GM15510 (cell line): ENCODE data around the gene TAS2R1.

Experiments used
- POLR2A ChIP-seq: IDR thresholded peaks from 3 replicates; pipeline ENCODE4 v1.6.1; 2011; ENCODE audit warnings: borderline replicate concordance; ENCODE audit not compliant: insufficient read length; ENCODE audit errors: extremely low read depth

The TAS2R1 gene

DNA sequence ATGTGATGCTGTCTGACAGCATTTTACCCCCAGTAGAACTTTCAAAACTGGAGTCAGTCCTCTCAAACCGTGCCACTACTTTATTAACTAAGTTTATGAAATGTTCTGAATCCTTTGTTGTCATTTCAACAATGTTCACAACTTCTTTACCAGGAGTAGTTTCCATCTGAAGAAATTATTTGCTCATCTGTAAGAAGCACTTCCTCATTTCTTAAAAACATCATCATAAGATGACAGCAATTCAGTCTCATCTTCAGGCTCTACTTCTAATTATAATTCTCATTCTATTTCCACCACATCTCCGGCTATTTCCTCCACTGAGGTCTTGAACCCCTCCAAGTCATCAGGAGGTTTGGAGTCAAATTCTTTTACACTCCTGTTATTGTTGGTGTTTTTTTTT lies 2.3 kb upstream of the TAS2R1 start:
- TF ChIP-seq POLR2A, result no peak

DNA sequence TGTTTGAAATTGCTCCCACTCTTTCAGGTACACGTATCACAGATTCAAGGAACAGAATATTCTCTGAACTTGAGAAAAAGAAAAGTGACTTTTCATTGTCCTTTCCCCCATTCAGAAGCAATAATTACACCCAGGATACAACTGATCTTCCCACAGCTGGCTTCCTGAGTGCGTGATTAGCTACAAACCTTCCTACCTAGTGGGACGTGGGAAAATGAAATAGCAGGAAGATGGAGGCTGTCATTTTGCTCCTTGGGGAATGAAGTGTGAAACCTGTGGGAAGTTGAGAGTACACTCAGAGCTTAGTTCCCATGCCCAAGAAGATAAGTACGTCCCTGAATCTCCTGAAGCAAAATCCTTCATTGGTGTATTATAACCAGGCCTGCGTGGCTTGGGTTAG lies 2.6 kb downstream of the TAS2R1 start:
- TF ChIP-seq POLR2A, result no peak

DNA sequence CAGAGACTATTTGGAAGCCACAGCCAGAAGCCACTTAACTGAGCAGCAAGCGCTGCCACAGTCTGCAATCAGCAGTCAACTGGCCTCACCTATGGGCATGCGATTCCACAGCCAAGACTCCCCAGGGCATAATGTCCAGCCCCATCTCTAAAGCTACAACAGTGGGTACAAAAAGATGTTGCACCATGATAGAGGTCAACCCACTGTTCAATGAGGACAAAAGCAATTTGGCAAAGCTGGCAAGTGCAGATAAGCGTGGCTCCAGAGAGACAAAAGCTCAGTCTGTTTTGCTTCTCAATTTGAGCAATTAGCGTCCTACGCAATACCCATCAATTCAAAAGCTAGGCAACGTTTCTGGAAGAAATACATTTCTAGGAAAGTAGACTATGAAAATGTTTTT lies 3.2 kb downstream of the TAS2R1 start:
- no peak for TF ChIP-seq POLR2A

DNA sequence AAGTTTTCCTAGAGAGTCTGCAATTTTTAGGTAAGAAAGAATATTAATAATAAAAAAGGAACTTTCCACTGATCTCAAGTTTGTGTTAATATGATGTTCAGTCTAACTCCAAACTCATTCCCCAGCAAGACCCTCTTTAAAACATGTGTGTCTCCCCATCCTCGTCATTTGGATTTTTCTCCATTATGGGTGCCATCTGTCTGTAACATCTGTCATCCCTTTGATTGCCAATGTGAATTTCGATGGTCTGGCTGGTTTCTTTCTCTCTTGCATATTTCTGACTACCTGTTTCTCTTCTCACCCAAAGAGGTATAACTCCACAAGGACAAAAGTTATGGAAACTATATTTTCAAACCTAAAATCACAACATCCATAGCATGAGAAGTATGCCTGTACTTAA lies 4.4 kb downstream of the TAS2R1 start:
- TF ChIP-seq POLR2A, result no peak

DNA sequence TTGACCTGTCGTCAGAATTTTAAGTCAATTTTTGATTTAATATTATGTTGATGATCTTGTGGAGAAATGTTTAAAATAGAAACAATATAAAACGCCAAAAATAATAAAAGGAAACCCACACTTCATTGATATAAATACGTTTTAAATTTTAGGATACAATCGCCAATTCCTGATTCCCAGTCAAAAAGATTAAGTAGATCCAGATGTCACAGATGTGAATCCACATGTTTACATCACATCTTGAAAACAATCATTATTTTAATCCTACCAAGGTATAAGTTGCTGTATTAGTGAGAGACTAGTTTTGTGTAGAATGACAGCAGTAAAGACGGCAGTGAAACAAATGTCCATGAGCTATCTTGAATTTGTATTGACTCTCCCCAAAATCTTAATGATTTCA lies 4.9 kb downstream of the TAS2R1 start:
- no peak for TF ChIP-seq POLR2A

DNA sequence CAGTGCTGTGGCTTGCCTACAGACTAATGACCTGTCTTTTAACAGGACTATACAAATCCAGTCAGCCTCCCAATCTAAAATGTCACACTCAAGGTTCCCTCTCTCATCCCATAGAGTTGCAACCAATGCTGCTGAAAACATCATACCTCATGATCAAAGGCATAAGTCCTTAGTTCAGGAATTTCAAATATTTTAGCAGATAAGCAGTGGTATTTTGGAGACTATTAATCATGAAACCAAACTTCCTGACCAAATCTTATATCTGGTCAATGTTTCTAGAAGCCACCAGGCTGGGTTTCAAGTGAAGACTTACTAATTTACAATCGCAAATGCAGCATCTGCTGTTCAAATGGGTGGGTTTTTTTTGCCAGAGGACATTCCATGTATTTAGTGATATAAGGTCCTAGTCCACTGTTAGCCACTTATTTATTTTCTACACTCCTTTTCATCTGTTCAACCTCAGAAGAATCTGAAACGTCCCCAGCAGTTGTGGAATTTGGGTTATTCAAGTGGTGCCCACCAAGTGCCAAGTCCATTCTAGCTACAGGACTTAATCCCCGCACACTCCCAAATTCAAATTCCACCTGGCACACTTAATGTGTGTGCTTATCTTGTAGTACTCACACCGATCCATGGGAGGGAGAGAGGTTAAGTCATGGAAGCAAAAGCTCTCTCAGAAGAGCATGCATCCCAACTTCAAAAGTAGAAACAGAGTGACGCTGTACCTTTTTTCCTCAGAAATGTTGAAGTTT lies 5.8 kb downstream of the TAS2R1 start:
- no peak for TF ChIP-seq POLR2A

DNA sequence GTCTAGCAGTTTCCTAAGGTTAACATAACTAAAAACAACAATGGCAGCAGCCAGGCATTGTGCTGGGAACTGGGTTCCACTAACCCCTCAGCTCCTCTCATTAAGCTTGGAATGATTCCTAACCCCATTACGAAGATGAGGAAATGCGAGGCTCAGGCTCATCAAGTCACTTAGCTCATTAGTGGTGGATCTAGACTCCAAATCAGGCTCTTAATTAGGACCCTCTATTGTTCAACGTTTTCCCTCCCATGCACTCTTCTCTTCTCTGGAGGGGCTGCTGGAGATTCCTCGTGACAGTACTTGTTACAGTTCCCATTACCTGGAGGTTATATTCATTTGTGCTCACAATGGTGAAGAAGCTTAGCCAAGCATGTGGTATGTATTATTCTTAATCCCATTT lies 6.5 kb downstream of the TAS2R1 start:
- TF ChIP-seq POLR2A, result no peak

DNA sequence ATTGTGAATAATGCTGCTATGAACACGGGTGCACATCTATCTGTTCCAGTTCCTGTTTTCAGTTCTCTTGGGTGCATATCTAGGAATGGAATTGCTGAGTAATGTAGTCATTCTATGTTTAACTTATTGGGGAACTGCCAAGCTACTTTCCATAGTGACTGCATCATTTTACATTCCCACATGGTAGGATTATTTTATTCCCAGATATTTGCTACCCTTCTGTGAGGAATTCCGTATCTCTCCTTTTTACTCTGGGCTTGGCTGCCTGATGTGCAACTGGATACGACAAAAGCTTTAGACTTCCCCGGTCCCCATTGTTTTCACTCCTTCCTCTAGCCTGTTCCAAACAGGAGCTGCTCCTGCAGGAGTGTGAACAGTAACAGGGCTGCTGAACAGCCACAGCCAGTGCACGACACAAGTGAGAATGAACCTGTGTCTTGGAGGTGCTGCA lies 7.2 kb downstream of the TAS2R1 start:
- no peak for TF ChIP-seq POLR2A

DNA sequence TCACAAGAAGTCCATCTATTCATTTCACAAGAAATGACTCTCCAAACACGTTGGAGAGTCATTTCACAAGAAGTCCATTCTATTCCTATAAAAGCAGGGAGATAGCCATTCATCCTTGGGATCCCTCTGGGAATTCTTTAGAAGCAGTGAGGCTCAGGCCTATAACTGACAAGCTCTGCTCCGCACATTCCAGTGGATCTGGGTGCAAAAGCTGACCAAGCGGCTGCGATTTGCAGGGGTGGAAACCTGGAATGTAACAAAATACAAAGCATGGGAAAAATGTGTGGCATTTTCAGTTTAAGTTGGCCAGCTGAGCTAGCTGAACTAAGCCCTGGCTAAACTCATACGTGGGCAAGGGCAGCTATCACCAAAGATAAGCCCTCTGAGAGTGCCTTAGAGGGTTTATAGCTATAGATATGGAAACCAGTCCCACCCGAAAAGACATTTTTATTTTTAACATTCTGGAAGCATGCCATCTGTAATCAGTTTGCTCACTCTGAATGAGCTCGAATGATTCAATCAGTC lies 8.7 kb downstream of the TAS2R1 start:
- TF ChIP-seq POLR2A, result no peak

DNA sequence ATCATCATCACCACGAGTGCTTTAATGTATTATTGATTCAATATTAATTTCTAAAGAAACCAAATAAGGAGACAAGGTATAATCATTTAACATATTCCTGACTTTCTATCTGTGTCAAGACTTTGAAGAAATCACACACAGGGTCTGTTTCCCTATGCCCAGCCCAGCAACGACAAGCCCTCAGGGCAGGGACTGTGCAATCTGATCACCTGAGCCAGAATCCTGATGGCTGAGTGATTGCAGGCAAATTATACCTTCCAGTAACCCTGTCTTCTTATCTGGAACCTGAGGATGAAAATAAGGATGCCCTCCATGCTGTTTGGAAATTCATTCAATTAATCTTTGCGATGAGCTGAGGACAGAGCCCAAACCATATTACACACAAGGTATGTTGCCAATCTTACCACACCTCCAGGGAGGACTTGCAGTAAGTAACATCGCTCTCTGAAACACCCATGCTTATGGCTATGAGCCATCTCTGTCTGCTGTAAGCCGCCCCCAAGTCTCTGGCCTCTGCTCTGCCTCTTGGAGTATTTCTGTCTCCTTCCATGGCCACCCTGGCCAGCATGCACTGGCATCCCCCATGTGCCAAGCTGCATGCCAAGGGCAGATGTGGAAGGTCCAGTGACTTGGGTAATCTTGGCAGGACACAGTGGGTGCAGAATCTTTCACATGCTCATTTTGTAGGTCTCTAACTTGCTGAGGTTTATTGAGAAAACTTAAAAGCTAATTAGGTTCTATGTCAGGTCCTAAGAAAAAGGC lies 10.6 kb downstream of the TAS2R1 start:
- no peak for TF ChIP-seq POLR2A

DNA sequence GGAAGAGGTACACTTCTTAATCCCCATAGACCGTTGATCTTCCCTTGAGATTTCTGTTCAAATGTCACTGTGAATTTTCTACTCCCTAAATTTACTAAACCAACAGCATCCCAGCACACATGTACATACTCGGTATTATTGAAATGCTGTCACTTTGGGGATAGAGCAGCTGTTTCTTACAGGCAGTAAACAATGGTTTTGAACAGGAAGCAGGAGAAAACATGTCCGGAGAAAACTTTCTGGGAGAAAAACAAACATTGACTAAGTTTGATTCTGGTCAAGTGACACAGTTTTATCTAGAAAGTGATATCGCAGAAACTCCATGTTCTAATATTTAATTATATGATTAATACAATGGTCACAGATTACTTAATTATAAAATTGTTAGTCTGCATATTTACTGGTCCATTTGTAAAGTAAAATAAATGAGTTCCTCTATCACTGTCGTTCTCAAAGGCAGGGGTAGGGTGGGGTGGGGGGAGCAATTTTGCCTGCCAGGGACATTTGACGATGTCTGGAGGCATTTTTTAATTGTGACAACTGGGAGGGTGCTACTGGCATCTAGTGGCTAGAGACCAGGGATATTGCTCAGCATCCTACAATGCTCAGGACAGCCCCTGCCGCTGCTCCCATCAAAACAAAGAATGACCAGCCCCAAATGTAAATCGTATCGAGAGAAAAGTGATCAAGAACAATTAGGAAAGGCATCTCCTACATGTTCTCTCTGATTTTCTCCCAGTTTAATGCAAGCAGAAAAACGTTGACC lies 12.2 kb downstream of the TAS2R1 start:
- TF ChIP-seq POLR2A, result no peak

DNA sequence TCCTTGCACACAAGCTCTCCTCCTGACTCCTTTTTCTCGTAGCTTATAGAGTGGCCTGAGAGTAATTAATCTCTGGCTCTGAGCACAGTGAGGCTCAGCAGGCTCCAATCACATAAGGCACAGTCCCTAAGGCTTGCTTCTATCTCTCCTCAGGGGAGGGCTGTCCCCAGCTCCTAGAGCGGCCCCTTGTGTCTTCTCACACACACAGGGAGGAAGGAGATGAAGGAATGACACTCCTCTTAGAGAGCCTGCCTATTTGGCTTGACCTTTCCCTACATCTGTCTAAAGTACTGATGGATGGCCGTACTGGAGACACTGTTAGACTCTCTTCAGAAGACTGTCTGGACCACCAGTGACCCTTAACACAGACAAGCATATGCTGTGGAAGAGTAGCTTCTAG lies 12.9 kb downstream of the TAS2R1 start:
- no peak for TF ChIP-seq POLR2A

DNA sequence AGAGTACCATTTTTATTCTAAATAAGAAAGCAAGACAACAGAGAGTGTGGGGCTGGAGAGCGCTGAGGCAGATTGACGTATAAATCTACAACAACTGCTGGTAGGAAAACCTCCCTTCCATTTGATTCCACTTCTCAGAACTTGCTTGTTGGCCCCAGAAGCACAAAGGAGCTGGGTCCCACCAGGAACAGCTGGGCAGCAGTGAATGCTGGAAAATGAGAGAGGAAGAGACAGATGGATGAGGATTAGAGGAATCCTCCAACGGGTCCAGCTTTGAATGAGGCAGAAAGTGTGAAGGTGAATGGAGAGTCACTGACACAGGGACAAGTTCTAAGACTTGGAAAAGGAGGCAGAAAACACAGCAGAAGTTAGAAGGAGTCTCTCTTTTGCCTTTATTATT lies 14.8 kb downstream of the TAS2R1 start:
- TF ChIP-seq POLR2A, result no peak

DNA sequence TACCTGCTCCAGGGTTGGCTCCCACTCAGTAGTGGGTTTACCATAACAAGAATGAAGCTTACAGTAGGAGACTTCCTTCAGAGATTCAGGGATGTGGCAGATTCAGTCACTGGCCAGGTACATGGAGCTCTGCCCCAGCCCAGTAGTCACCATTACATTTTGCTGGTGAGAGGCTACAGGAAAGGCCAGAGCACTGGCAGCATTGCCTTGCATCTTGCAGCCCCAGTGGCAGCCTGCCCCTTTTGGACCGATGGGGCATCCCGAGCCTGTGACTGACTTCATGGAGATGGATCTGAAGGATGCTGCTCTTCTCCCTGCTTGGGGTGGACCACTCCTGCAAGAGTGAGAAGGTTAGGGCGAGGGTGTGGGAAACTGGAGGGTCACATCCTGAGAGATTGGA lies 16.8 kb downstream of the TAS2R1 start:
- no peak for TF ChIP-seq POLR2A

DNA sequence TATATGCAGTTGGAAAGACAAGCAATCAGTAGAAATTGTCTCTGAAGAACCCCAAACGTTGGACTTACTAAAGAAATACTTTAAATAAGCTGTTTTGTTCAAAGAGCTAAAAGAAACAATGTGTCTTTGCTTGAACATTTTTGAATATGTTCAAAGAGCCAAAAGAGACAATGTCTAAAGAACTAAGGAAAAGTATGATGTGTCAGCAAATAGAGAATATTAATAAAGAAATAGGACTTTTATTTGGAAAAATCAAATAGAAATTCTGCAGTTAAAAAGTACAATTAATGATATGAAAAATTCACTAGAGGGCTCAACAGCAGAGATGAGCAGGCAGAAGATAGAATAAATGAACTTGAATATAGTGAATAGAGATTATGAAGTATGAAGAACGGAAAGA lies 19.2 kb downstream of the TAS2R1 start:
- TF ChIP-seq POLR2A, result no peak

DNA sequence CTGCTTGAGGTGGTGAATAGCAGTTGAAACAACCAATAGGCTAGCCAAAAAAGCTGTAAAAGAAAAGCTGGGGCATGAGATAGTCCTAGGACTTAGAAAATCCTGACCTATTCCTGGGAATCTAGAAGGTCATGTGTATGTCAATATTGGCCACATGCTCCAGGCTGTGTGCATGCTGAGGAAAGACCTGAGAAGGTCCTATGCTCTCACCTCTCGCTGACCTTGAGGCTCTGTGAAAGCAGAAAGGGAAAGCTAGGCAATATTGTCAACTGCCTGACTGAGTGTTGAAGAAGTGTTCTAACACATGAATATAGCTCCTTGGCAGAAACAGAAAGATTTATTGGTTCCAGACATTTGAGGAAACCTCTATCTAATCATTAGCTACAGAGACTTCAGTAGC lies 19.8 kb downstream of the TAS2R1 start:
- no peak for TF ChIP-seq POLR2A

DNA sequence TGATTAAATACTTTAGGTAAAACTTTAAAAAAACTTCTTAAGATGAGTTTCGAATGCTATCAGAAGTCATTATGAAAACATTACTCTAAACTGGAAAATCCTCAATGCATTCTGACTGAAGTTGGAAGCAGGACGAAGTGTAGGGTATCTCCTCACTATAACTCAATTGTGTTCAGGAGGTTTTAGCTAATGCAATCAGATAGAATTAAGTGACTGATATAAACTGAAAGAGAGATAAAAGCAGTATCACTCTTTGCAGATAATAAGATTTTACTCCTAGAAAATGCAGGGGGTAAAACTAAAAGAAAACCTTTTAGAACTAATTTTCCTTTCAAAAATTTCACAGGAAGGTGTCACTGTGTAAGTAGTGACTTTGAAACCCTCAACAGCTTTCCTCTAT lies 22.1 kb downstream of the TAS2R1 start:
- no peak for TF ChIP-seq POLR2A
